HepG2 (cell line): Measurements from ENCODE around the gene ASPRV1. TPM values are rescaled to one million over a fixed set of nuclear protein-coding genes. Genes with fewer than 3 reads are reported as not detected.
A peak's percentile ranks its signal among the peaks of the same experiment; 100 is the strongest.

Source experiments
- MED13 ChIP-seq: sonication (generic); formaldehyde crosslinking; IDR thresholded peaks from 2 replicates; pipeline ENCODE4 v1.5.0; 2020; ENCODE audit warnings: missing genetic modification reagents
- NFE2L2 ChIP-seq: fragments of 150-350 bp; IDR thresholded peaks from 2 replicates; pipeline ENCODE4 v1.6.1; 2014; ENCODE audit warnings: low read length
- ZEB1 ChIP-seq: IDR thresholded peaks from 2 replicates; pipeline ENCODE4 v1.6.1; 2012; ENCODE audit warnings: mild to moderate bottlenecking, low read depth, inconsistent platforms; ENCODE audit not compliant: insufficient replicate concordance
- ZFAT ChIP-seq: sonication (generic); formaldehyde crosslinking; conservative IDR thresholded peaks from 2 replicates; pipeline ENCODE4 v1.8.1; 2023; ENCODE audit warnings: missing genetic modification reagents, inconsistent platforms
- ZNF350 ChIP-seq: sonication (generic); formaldehyde crosslinking; IDR thresholded peaks from 2 replicates; pipeline ENCODE4 v1.4.0; 2020; ENCODE audit warnings: mild to moderate bottlenecking, low read depth, missing genetic modification reagents, borderline replicate concordance
- ZNF451 ChIP-seq: sonication (generic); formaldehyde crosslinking; IDR thresholded peaks from 2 replicates; pipeline ENCODE4 v1.5.0; 2020; ENCODE audit warnings: mild to moderate bottlenecking, missing genetic modification reagents
- ZNF556 ChIP-seq: sonication (generic); formaldehyde crosslinking; IDR thresholded peaks from 2 replicates; pipeline ENCODE4 v1.4.0; 2020; ENCODE audit warnings: mild to moderate bottlenecking, missing genetic modification reagents, borderline replicate concordance
- polyA plus RNA-seq, 8 experiments: library from polyadenylated mRNA; depleted of rRNA in 3 of 8; stranded (reverse) in 7 of 8; unstranded in 1 of 8; fragments of >200 nt; fragmentation: Illumina TruSeq in 4 of 8; extraction: Trizol in 4 of 8; gene quantifications; 2 replicates each; pipeline versions ENCODE4 v1.2.1 to v1.2.3, GENCODE V29; 2011 to 2016; ENCODE audit warnings: low read depth in 4 of 8, missing spikeins in 1 of 8, mixed read lengths in 1 of 8; ENCODE audit not compliant: insufficient read depth in 1 of 8
- total RNA-seq, 5 experiments: library from RNA; depleted of rRNA; stranded (reverse); fragments of >200 nt; fragmentation: Illumina TruSeq; extraction: Trizol; gene quantifications; 2 replicates each; pipeline ENCODE4 v1.2.3, GENCODE V29; 2016; ENCODE audit warnings: low read depth in 1 of 5
- TF ChIP-seq, protein P1 (sequence below): sonication (generic); formaldehyde crosslinking; IDR thresholded peaks from 2 replicates; pipeline ENCODE4 v1.9.0; 2021; ENCODE audit warnings: missing genetic modification reagents, mild to moderate bottlenecking, borderline replicate concordance
- TF ChIP-seq, protein P2 (sequence below): sonication (generic); formaldehyde crosslinking; conservative IDR thresholded peaks from 2 replicates; pipeline ENCODE4 v1.8.0; 2022; ENCODE audit warnings: missing genetic modification reagents
- TF ChIP-seq, protein P3 (sequence below), 2 experiments: sonication (generic) in 1 of 2; formaldehyde crosslinking in 1 of 2; IDR thresholded peaks; 2 replicates each; pipeline versions ENCODE4 v1.4.0 to v1.6.1; 2016 to 2020; ENCODE audit warnings: borderline replicate concordance in 1 of 2, low read depth in 1 of 2, mild to moderate bottlenecking in 1 of 2, missing genetic modification reagents in 1 of 2
- TF ChIP-seq, protein P4 (sequence below): sonication (generic); formaldehyde crosslinking; IDR thresholded peaks from 2 replicates; pipeline ENCODE4 v1.4.0; 2020; ENCODE audit warnings: missing genetic modification reagents; ENCODE audit errors: not compliant biosample characterization
- TF ChIP-seq, protein P5 (sequence below), 2 experiments: sonication (generic) in 1 of 2; formaldehyde crosslinking in 1 of 2; IDR thresholded peaks; 2 replicates each; pipeline versions ENCODE4 v1.5.1 to v1.6.1; 2011 to 2020; ENCODE audit warnings: borderline replicate concordance in 1 of 2, low read depth in 1 of 2, low read length in 1 of 2, mild to moderate bottlenecking in 1 of 2, missing genetic modification reagents in 1 of 2, moderate library complexity in 1 of 2

The ASPRV1 gene
- total and polyA plus RNA-seq, 2 of the 13 experiments (the other 11 are each of a cell fraction or from before 2014, with no cell fraction given), result 0.40 to 0.48 TPM

DNA sequence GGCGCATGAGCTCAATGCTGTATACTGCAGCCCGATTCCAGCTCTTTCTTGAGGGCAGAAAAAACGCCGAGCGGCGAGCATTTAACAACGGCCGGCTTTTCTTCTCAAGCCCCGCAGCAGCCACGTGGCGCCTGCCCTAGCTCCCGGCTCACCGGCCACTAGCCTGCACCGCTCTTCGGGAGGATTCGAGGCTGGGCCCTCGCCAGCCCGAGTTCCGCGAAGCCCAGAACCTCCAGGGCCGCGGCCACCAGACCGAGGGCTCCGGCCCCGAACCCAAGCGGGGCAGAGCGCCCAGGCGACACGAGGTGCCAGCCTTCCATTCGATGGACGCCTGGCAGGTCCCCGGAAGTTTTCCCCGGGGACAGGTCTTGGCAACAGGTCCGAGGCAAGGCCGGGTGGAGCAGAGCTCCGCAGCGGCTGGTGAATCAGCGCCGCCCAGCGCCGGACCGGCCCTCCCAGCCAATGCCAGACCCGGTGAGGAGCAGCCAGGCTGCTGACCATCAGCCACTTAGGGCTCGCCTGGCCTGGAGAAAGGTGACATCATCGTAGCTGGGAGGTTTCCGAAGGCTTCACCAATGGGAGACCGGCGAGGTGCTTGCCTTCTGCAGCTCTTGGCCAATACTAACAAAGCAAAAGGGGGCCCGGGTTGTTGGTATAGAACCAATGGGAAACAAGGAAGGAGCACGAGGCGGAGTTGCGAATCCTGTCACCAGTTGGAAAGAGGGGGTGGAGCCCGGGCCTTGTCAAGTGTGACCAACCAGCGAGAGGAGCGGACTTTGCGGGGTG lies 47.1 kb downstream of the ASPRV1 start (continued):
- TF ChIP-seq, protein P1, sequence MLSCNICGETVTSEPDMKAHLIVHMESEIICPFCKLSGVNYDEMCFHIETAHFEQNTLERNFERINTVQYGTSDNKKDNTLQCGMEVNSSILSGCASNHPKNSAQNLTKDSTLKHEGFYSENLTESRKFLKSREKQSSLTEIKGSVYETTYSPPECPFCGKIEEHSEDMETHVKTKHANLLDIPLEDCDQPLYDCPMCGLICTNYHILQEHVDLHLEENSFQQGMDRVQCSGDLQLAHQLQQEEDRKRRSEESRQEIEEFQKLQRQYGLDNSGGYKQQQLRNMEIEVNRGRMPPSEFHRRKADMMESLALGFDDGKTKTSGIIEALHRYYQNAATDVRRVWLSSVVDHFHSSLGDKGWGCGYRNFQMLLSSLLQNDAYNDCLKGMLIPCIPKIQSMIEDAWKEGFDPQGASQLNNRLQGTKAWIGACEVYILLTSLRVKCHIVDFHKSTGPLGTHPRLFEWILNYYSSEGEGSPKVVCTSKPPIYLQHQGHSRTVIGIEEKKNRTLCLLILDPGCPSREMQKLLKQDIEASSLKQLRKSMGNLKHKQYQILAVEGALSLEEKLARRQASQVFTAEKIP (CRISPR knock-in tag), result no peak
- peak; percentile 89 for TF ChIP-seq ZNF451 (CRISPR knock-in tag)
- TF ChIP-seq MED13 (CRISPR knock-in tag), result no peak
- TF ChIP-seq, protein P2, sequence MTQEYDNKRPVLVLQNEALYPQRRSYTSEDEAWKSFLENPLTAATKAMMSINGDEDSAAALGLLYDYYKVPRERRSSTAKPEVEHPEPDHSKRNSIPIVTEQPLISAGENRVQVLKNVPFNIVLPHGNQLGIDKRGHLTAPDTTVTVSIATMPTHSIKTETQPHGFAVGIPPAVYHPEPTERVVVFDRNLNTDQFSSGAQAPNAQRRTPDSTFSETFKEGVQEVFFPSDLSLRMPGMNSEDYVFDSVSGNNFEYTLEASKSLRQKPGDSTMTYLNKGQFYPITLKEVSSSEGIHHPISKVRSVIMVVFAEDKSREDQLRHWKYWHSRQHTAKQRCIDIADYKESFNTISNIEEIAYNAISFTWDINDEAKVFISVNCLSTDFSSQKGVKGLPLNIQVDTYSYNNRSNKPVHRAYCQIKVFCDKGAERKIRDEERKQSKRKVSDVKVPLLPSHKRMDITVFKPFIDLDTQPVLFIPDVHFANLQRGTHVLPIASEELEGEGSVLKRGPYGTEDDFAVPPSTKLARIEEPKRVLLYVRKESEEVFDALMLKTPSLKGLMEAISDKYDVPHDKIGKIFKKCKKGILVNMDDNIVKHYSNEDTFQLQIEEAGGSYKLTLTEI (CRISPR knock-in tag), result no peak
- TF ChIP-seq, protein P3, sequence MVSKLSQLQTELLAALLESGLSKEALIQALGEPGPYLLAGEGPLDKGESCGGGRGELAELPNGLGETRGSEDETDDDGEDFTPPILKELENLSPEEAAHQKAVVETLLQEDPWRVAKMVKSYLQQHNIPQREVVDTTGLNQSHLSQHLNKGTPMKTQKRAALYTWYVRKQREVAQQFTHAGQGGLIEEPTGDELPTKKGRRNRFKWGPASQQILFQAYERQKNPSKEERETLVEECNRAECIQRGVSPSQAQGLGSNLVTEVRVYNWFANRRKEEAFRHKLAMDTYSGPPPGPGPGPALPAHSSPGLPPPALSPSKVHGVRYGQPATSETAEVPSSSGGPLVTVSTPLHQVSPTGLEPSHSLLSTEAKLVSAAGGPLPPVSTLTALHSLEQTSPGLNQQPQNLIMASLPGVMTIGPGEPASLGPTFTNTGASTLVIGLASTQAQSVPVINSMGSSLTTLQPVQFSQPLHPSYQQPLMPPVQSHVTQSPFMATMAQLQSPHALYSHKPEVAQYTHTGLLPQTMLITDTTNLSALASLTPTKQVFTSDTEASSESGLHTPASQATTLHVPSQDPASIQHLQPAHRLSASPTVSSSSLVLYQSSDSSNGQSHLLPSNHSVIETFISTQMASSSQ (IDR thresholded peaks at IDR 0.05; ENCODE audit: low read depth), result no peak
- TF ChIP-seq, protein P3 (CRISPR knock-in tag; IDR thresholded peaks at IDR 0.05; ENCODE audit: borderline replicate concordance), result peak; percentile 77
- TF ChIP-seq ZNF556 (CRISPR knock-in tag), result peak; percentile 93
- TF ChIP-seq ZEB1, result peak; percentile 55
- TF ChIP-seq, protein P4, sequence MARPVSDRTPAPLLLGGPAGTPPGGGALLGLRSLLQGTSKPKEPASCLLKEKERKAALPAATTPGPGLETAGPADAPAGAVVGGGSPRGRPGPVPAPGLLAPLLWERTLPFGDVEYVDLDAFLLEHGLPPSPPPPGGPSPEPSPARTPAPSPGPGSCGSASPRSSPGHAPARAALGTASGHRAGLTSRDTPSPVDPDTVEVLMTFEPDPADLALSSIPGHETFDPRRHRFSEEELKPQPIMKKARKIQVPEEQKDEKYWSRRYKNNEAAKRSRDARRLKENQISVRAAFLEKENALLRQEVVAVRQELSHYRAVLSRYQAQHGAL (CRISPR knock-in tag), result peak; percentile 48
- TF ChIP-seq ZFAT (CRISPR knock-in tag), result no peak; the same call in 1 of the 2 replicates
- TF ChIP-seq, protein P5, sequence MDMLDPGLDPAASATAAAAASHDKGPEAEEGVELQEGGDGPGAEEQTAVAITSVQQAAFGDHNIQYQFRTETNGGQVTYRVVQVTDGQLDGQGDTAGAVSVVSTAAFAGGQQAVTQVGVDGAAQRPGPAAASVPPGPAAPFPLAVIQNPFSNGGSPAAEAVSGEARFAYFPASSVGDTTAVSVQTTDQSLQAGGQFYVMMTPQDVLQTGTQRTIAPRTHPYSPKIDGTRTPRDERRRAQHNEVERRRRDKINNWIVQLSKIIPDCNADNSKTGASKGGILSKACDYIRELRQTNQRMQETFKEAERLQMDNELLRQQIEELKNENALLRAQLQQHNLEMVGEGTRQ (IDR thresholded peaks at IDR 0.05; ENCODE audit: low read depth, low read length), result no peak
- TF ChIP-seq, protein P5 (CRISPR knock-in tag; IDR thresholded peaks at IDR 0.05; ENCODE audit: borderline replicate concordance), result peak; percentile 75
- peak; percentile 81 for TF ChIP-seq ZNF350 (CRISPR knock-in tag)
- TF ChIP-seq NFE2L2, result no peak
